Spleen (tissue), 7 donors: ENCODE measurements around the gene BCAT1.

Experiments
- POLR2AphosphoS5 ChIP-seq, 3 donors: sonication (generic); formaldehyde crosslinking; IDR thresholded peaks; one replicate each; pipeline ENCODE4 v1.5.1; 2017; ENCODE audit warnings: antibody characterized with exemption in 3 of 3
- TF ChIP-seq, protein P1 (sequence below), 11 experiments: fragments of 200-600 bp in 7 of 11; fragments of 450-650 bp in 4 of 11; sonication (generic) in 4 of 11; IDR thresholded peaks in 8 of 11; conservative IDR thresholded peaks in 3 of 11; 1 replicate in 7 of 11; 2 replicates in 4 of 11; pipeline versions ENCODE4 v1.4.0 to v1.8.0; 2016 to 2021; ENCODE audit warnings: antibody characterized with exemption in 11 of 11, inconsistent platforms in 4 of 11, mild to moderate bottlenecking in 1 of 11
- donor health status: DM: no; HTN: no; CAD: no; lungs with moderate emphysema.
- donor health status: DM: no; HTN: no; CAD: no.
- donor health status: DM: no; HTN: no; CAD: no.

DNA sequence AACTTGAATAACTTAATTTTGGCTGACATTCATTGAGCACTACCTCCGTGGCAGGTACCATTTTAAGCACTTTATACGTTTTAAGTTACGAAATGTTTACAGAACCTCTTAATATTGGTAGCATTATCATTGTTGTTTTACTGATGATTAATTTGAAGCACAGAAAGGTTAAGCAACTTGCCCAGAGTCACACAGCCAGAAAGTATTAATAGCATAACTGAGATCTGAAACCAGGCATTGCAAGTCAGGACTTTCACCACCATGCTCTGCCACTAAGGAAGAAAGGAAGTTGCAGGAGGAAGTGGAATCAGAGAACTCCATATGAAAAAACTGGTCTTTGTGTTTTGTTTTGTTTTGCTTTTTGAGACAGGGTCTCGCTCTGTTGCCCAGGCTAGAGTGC lies 28.2 kb upstream of the BCAT1 start:
- TF ChIP-seq, protein P1, sequence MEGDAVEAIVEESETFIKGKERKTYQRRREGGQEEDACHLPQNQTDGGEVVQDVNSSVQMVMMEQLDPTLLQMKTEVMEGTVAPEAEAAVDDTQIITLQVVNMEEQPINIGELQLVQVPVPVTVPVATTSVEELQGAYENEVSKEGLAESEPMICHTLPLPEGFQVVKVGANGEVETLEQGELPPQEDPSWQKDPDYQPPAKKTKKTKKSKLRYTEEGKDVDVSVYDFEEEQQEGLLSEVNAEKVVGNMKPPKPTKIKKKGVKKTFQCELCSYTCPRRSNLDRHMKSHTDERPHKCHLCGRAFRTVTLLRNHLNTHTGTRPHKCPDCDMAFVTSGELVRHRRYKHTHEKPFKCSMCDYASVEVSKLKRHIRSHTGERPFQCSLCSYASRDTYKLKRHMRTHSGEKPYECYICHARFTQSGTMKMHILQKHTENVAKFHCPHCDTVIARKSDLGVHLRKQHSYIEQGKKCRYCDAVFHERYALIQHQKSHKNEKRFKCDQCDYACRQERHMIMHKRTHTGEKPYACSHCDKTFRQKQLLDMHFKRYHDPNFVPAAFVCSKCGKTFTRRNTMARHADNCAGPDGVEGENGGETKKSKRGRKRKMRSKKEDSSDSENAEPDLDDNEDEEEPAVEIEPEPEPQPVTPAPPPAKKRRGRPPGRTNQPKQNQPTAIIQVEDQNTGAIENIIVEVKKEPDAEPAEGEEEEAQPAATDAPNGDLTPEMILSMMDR (IDR thresholded peaks at IDR 0.05 in 8 of 11, conservative IDR thresholded peaks at IDR 0.05 in 3 of 11), result no peak
- TF ChIP-seq POLR2AphosphoS5 (IDR thresholded peaks at IDR 0.05), result no peak
